Suppressor macrophage (primary cell): ENCODE results near the gene BAIAP3.
A peak's percentile ranks its signal among the peaks of the same experiment; 100 is the strongest.

ENCODE experiments used
- DNase-seq, 4 experiments: peaks; one replicate each; pipeline ENCODE4 v3.0.0-alpha.2; 2020 to 2022

BAIAP3 gene

DNA sequence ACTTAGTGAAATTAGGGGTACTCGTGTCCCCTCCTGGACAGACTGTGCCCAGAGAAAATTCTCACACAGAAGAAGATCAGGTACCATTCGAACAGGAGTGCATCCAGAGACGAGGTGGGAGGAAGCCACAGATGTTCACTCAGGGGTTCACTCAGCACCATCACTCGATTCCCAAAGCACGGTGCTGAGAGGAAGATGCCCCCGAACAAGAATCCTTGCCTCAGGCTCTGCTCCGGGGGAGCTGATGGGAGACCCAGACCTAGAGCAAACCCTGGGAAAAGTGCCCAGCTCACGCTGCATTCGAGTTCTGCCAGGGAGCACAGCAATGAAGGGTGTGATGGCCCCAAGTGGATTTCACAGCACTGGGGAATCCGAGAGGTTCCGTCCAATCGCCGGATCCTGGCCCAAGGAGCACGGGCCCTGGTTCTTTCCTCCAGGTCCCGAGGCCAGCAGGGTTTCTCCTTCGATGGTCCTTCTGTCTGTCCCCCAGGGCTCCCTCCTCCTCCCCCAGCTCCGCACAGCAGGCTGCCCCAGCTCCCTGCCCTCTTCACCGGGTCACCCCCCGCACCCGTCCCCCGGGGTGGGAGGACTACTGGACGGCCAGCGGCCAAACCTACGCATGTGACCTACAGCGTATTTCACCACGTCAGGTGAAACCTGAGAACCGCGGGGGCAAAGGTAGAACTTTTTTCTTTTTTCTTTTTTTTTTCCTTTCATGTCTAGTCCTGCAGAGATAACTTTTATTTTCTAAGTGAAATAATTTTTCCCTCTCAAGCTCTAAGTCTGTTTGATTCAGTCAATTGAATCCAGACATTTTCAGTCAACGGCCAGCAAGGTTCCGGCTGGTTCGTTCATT lies 34.2 kb upstream of the BAIAP3 start:
- no peak for DNase-seq

DNA sequence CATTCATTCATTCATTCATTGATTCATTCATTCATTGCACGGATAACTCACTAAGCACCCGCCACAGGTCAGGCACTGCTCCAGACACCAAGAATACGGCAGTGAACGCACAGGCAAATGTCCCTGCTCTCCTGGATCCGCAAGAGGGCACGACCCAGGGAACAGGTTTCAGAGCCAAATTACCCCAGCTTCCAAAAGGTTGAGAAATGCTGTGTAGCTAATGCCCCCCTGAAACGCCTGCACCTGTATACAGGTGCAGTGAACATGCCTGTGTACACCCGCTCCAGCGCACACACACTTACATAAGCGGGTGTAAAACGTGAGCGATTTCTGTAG lies 33.6 kb upstream of the BAIAP3 start:
- DNase-seq, result no peak

DNA sequence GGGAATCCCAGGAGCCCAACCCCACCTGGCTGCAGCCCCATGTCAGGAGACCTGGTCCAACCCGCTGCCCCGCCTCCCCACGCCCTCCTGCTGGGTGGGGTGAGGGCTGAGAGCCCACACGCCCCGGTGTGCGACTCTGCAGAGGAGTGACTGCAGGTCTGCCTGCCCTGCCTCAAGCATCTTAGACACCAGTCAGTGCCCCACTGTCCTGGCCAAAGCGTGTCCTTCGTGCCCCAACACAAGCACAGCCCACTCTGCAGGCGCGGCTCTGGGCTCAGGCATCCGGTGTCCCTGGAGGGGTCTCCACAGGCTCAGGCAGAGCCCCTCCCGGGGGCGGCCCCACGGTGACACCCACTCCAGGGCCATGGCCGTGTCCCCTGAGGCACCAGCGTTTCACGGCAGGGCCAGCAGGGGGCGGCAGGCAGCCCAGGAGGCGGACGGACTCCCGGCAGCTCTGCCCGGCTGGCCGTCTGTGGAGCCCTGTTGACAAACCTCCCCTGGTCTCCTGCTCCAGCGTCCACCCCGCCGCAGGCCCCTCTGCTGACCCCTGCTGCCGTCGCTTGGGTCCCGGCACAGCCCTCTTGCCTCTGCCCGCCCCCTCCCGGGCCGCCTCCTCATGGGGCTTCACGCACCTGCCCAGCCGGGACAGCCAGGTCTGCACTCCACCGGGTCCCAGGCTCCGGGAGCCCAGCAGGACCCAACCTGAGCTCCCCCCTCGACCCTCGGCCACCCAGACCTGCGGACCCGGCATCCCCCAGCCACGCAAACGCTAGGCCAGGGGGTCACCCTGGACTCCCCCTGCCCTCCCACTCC lies 32.6 kb upstream of the BAIAP3 start:
- DNase-seq, result peak; percentile 74 to 91 (median 84)

DNA sequence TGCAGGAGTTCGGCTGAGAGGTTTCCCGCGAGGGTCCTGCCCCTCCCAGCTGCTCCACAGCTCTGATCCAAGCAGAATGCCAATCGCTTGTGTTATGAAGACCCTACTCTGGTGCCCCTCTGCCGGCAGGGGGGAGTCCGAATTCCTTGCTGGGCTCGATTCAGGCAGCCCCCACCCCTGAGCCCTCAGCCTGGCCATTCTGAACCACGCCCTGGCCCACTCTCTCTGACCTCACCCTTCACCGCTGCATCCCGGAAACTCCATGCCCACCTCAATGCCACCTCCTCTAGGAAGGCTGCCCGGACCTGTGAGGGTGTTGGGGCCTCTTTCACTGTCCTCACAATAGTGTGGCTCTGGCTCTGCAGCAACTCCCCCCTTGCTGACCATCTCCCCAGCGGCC lies 31.9 kb upstream of the BAIAP3 start:
- no peak for DNase-seq

DNA sequence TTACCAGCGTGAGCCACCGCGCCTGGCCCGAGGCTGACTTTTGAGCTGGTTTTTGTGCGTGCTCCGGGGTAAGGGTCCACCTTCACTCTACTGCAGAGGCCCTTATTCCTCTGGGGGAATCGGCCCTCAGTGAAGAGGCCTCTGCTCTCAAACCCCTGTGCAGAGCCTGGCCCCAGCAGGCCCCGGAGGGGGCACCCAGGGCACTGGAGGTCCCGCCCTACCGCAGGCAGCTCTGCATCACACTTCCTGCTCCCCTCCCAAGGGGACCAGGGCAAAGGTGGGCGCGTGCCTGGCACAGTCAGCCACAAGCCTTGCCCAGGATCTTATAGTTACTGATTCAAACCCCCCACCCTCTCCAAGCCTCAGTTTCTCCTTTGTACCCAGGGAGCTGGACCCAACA lies 27.6 kb upstream of the BAIAP3 start:
- no peak for DNase-seq

DNA sequence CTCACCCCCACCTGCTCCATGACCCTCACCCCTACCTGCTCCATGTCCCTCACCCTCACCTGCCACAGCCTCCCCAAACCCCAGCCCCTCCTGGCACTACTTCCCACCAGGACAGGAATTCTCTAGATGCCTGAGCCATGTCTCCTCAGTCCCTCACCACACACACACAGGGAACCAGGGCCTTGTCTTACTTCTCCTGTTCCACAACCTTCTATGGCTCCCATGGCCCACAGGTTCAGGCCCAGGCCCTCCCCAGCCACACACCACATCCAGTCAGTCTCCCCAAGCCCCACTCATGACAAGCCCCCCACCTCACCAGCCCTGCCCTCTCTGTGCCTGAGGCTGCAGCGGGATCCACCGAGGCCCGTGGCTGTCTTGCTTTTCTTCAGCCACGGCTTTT lies 27.1 kb upstream of the BAIAP3 start:
- no peak for DNase-seq

DNA sequence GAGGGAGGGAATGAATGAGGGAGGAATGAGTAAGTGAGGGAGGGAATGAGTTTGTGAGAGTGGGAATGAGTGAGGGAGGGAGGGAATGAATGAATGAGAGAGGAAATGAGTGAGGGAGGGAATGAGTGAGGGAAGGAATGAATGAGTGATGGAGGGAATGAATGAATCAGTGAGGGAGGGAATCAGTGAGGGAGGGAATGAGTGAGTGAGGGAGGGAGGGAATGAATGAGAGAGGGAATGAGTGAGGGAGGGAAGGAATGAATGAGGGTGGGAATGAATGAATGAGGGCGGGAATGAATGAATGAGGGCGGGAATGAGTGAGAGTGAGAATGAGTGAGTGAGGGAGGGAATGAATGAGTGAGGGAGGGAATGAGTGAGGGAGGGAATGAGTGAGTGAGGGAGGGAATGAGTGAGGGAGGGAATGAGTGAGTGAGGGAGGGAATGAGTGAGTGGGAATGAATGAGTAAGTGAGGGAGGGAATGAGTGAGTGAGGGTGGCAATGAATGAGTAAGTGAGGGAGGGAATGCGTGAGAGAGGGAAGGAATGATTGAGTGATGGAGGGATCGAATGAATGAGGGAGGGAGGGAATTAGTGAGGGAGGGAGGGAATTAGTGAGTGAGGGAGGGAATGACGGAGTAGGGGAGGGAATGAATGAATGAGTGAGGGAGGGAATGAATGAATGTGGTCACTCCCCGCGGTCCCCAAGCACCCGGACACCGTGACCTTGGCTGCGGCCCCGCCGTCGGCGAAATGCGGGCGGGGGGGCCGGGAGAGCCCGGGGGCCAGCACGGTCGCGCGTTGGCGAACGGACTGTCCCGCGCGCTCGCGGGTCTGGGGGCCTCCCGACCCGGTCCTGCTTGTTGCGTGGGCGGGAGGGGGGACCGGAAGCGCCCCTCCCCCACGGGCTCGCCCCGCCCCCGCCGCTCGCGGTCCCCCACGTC lies 25.1 kb upstream of the BAIAP3 start:
- no peak for DNase-seq

DNA sequence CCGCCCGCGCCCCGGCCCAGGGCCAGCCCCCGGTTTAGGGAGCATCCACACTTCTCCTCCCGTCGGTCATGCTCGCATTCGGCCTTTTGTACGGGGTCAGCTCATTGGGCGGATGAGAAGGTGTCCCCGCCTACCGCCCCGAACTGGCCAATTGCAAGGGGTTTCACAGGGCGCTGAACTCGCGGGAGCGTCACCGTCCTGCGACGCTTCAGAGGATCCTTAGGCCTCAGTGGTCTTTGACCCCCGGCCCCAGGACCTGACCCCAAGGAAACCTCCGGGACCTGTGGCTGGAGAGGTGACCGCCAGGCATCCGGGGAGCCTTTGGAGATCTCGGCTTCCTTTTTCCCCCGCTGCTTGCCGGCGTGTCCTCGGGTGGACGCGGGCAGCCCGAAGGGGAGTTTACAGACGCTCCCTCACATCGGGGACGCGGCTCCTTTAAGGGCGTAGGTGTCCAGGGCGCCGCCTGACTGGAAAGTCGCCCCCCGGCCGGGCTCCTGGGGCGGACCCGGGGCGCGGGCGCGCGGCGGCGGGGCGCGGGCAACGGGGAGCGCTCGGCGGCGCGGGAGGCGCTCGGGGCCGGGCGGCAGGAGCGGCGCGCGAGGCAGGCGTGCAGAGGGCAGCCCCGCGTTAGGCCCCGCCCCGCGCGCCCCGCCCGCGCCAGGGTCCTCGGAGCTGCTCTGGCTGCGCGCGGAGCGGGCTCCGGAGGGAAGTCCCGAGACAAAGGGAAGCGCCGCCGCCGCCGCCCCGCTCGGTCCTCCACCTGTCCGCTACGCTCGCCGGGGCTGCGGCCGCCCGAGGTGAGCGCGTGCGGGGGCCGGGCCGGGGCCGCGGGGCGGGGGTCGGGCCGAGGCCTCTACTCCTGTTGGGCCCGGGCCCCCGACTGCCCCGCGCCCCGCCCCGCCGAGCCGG lies 24.2 kb upstream of the BAIAP3 start, which contains the start of gene UBE2I:
Gene UBE2I (plus strand): TSS at position 660 of the 909 bp plus-strand sequence. CDS start 4,395 bp downstream, outside the sequence.
- peak; percentile 97 to 98 (median 98) for DNase-seq

DNA sequence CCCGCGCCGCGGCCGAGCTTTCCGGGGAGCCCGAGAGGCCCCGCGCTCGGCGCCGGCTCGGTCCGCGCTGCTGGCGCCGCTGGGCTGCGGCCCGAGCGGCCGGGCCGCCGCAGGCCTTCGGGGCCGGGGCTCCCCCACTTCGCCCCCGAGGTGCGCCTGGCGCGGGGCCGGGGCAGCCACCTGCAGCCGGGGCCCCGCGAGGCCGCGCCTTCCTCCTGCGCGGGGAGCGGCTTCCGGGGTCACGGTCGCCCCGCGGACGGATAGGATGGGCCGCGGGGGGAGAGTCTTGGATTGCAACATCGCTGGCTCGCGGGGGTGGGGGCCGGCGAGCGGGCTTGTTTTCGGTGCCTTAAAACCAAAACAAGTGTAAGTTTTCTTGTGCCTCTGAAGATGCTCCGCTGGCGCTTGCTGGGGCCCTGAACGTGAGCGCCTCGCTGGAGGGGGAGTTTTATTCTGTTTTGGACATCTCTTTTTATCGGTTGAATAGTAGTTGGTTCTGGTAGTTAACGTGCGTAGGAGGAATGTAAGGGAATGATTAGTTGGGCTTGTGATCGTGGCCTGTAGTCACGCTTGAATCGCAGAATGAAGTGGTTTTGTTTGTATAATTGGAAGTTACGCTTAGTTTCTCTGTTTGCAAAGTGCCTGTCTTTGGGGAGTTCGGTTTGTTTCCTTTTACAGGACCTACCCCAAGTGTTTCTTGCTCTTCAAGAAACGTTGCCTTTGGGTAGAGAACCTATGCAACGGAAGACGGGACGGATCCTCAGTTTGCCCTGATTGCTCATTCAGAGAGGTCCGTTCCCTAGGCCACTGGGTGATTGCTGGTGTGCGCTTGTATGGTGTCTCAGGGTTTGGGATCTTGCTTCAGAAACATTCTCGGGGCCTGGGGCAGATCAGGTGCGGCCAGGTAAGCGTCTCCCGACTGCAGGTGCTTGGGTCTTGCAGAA lies 23.3 kb upstream of the BAIAP3 start:
- DNase-seq, result peak; percentile 64 to 88 (median 75)

DNA sequence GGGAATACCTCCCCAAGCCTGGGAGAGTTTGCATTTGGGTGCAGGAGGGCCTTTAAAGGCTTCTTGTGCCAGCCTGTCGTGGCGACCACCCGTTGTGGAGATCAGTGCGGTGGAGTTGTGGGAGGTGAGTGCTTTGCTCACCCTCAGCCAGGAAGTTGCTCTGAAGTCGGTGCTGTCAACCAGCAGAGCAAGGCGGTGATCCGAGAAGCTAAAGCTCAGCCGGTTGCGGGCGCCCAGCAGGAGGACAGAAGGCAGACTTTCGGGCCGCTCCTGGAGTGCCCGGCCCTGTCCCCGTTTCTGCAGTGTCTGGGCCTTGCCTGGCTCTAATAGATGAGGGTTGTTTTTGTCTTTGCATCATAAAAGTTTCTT lies 22.6 kb upstream of the BAIAP3 start:
- peak; percentile 20 to 62 (median 44) for DNase-seq

DNA sequence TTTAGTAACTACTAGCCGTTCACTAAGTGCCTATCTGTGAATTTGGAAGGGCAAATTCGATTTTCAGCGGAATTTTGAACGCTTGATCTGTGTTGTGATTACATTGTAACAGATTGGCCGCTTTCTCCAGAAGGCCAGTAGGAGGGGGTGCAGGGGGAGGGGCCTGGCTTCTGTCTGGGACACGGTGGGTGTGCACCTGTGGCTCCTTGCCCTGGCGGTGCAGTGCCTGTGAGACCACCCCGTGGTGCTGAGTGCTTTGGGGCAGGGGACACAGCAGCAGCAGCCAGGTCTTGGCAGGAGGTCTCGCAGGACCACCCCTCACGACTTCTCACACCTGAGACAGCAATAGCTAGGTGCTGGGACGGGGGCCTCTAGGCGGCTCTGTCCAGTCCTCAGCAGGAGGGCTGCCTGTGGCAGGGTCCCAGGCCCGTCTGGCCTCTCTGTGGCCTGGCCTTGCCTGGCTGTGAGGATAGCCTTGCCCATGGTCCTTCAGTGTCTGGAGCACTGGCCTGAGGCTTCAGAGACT lies 22.2 kb upstream of the BAIAP3 start:
- no peak for DNase-seq

DNA sequence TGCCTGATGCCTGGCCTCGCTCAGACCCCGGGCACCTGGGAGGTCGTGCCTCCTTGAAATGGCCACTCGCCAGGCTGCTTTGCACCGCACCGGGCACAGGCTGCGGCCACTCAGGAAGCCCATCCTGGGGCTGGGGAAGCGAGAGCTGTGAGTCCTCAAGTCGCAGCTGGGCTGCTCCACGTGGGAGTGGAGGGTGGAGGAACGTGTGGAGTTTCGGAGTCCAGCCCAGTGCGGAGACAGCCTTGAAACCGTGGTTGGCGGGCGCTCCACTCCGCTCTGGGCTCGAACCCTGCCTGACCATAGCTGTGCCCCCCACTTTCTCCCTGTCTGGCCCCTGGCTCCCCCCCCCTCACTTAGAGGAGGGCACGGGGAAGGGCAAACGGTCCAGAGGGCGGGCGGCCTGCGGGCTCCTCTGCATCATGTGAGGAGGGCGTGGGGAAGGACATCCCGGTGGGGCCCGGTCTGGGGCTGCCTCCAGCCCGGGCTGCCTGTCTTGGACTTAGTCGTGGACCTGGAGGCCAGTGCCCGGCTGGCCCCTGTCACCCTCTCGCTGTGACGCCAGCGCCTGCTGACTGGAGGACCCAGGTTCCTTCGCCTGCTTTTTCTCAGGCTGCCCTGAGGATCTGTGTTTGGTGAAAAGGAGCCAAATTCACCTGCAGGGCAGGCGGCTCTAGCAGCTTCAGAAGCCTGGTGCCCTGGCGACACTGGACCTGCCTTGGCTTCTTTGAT lies 21.5 kb upstream of the BAIAP3 start:
- peak; percentile 32 to 78 (median 60) for DNase-seq

DNA sequence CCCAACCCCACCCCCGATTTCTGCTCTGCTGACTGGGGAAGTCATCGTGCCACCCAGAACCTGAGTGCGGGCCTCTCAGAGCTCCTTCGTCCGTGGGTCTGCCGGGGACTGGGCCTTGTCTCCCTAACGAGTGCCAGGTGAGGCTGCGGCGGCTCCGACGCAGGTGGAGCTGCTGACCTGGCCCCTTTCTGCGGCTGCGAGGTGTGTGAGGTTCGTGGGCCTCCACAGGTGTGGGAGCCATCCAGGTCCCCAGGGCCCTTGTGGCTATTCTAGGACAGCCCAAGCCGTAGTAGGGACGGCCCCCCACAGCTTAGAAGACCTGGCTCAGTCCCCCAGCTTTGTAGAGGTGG lies 21.0 kb upstream of the BAIAP3 start:
- DNase-seq, result no peak

DNA sequence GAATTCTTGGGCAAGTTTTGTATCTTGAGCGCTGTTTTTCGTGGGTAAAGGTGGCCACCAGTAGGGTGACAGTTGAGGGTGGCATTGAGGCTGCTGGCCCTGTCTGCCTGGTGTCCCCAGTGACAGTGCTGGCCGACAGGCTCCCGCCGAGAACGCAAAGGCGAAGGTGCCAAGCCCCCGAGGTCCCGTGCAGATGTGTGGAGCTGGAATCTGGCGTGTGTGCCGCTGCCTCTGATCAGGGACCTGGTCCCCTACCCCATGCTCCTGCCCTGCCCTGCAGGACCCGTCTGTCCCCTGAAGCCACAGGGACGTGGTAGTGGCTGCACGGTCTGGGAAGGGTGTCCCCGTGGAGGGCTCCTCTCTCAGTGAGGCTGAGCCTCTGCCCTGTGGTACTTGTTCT lies 20.5 kb upstream of the BAIAP3 start:
- DNase-seq, result no peak

DNA sequence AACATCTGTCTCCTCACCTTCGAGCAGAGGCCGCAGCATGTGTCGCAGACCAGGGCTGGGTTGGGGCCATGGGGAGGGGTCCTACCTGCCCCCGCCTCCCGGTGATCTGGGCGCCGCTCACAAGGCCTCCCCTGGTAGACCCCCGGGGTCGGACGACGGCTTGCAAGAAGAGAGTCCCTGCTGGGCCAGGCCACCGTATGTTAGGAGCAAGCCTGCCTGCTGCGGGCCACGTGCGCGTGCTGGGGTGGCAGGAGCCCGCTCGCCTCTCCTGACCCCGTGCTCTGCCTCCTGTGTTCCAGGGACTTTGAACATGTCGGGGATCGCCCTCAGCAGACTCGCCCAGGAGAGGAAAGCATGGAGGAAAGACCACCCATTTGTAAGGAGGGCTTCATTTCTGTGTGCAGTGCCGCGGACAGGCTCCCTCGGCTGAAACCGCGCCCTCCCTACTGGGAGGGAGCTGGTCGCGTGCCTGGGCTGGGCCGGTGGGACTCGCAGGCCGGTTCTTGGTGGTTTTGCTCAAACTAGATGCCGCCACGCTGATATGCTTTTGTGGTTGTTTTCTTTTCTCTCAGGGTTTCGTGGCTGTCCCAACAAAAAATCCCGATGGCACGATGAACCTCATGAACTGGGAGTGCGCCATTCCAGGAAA lies 19.6 kb upstream of the BAIAP3 start:
- DNase-seq, result no peak

DNA sequence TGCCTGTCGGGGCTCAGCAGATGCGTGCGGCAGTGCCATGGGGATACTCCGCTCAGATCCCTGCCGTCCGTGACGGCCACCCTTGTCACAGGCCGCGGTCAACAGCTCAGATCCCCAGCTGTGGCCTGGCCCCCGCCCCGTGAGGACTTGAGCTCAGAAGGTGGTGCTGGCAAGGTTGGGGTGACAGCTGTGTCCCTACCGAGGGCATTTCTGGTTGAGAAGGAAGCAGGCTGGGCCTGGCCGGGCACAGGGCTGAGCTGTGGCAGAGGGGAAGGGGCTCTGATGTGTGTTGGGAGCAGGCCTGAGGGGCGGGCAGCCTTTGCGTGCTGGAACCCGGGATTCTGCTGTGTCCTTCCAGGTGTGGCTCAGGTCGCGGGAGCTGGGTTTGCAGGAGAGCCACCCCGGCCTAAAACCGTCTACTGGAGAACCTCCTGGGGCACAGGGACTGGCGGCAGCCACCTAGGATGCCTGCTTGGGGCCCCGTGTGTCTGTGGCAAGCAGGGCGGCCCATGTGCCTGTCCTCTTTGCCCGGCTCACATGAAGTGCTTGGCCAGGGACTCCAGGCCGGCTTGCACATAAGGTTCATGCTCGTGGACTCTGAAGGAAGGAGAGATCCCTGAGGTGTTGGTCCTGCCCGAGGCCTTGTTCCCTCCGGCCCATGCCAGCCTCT lies 18.9 kb upstream of the BAIAP3 start:
- DNase-seq, result no peak

DNA sequence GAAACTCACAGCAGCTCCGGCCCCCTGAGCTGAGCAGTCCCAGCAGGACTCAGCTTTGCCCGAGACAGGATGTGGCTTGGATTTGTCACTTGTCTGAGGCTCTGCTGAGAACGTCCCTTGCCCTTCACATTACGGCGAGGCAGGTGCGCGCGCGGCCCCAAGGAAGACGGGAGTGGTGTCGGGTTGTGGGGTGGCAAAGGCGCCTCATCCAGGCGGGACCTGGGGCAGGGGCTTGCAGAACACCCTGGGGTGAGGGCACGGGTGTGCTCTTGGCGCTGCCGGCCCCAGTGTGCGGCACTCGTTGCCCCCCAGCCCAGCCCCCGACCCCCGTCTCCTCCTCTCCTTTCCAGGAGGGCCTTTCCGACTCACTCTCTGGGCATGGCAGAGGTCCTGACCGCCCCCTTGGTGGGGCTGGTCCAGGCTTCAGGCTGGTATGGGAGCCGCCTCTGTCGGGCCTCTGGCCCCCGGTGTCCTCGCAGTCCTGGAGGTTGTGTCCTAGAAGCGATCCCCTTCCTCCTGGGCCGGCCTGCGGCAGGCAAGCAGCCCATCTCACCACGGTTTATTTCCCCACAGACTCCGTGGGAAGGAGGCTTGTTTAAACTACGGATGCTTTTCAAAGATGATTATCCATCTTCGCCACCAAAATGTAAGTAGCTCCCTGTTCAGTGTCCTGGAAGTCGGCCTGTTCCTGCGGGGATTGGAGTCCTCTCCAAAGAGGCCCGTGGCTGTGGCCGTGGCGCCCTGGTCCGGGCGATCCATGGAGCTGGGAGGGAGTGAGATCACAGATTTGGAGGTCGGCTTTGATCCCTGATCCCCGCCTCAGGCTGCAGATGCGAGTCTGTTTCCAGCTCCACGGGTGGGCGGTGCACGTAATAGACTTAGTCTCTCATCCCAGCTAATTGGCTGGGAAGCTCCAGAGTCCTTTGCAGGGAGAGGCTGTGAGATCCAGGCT lies 18.1 kb upstream of the BAIAP3 start:
- no peak for DNase-seq
